Thymus (tissue), 11 donors: Measurements from ENCODE around the gene VTI1A. TPM values are rescaled to one million over a fixed set of nuclear protein-coding genes. Genes with fewer than 3 reads are reported as not detected.

Experiments used
- DNase-seq, 9 donors: peaks; one replicate each; pipeline ENCODE4 v3.0.0-alpha.2; 2013; ENCODE audit warnings: low spot score in 9 of 9, low read depth in 6 of 9, missing footprints in 1 of 9
- H3K27ac ChIP-seq, 2 donors: one replicate each; pipeline ENCODE4 v1.5.1; 2013; ENCODE audit warnings: control low read depth in 1 of 2, low read depth in 1 of 2, low read length in 1 of 2, mild to moderate bottlenecking in 1 of 2, moderate library complexity in 1 of 2
- H3K27me3 ChIP-seq, 2 donors: one replicate each; pipeline ENCODE4 v1.5.1; 2013; ENCODE audit warnings: low read length in 1 of 2; ENCODE audit not compliant: control insufficient read depth in 2 of 2, insufficient read depth in 1 of 2
- H3K36me3 ChIP-seq, 2 donors: one replicate each; pipeline ENCODE4 v1.5.1; 2013; ENCODE audit warnings: low read length in 1 of 2, mild to moderate bottlenecking in 1 of 2, moderate library complexity in 1 of 2; ENCODE audit not compliant: control insufficient read depth in 2 of 2, insufficient read depth in 2 of 2
- H3K4me1 ChIP-seq, 2 donors: one replicate each; pipeline ENCODE4 v1.5.1; 2013; ENCODE audit warnings: low read length in 2 of 2; ENCODE audit not compliant: control insufficient read depth in 2 of 2, insufficient read depth in 2 of 2
- H3K4me3 ChIP-seq, 2 donors: one replicate each; pipeline ENCODE4 v1.5.1; 2013; ENCODE audit warnings: low read length in 2 of 2, control low read depth in 1 of 2, mild to moderate bottlenecking in 1 of 2
- H3K9me3 ChIP-seq, 2 donors: one replicate each; pipeline ENCODE4 v1.5.1; 2013; ENCODE audit warnings: low read length in 1 of 2, mild to moderate bottlenecking in 1 of 2; ENCODE audit not compliant: control insufficient read depth in 2 of 2, insufficient read depth in 1 of 2
- WGBS: extraction: QIAGEN DNeasy Blood & Tissue Kit; methylation state at CpG from one replicate; pipeline ENCODE4 v1.1.7; 2013; 5-methylcytosine and 5-hydroxymethylcytosine counted together
- polyA plus RNA-seq: library from polyadenylated mRNA; stranded (reverse); fragments of 200-250 nt; gene quantifications from one replicate; pipeline ENCODE4 v1.2.3, GENCODE V29; 2013
- total RNA-seq: library from RNA; stranded (reverse); fragments of 120-200 nt; gene quantifications from one replicate; pipeline ENCODE4 v1.2.4, GENCODE V29; 2013
- donor health status: healthy.

The VTI1A gene
- total and polyA plus RNA-seq, 2 donors, result 15.9 to 27.0 TPM

DNA sequence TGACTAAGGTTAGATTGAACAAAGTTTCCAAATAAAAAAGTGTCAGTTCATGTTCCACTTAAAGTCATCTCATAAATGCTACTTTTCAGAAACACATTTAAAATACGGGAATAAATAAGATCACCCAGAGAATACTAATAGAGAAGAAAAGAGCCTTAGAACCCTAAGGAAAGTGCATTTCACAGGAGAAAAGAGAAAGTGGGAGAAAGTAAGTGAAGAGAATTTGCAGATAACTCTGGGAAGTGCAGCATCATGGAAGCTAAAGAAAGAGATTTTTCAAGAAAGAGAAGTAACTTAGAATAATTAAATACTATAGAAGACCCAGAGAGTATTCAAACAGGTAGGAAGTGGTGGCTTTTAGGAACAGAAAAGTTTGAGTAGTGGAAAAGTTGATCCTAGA is 132.6 kb downstream of the VTI1A start:
- no peak for DNase-seq
- H3K4me3 ChIP-seq, result no peak overlapping the region
- 95% methylated on average over 1 of the region's 1 CpG for WGBS
- H3K36me3 ChIP-seq, result peaks cover 2 to 3% of the 10 kb centered on the region in 2 donors
- H3K27me3 ChIP-seq, result no peaks in the 10 kb centered on the region
- H3K27ac ChIP-seq, result no peak overlapping the region
- no peaks in the 10 kb centered on the region for H3K9me3 ChIP-seq
- no peaks in the 10 kb centered on the region for H3K4me1 ChIP-seq

GRCh38 chr10:112580267-112580666 is 133.3 kb downstream of the VTI1A start:
- DNase-seq, result no peak
- Histone ChIP-seq H3K36me3 (peaks cover 2 to 3% of the 10 kb centered on the region in 2 donors), H3K27me3 (no peaks in the 10 kb centered on the region), H3K9me3 (no peaks in the 10 kb centered on the region), H3K4me1 (no peaks in the 10 kb centered on the region), H3K4me3 (no peak overlapping the region), H3K27ac (no peak overlapping the region)
- WGBS, result 99% methylated on average over 2 of the region's 2 CpGs

GRCh38 chr10:112581921-112582320 is 134.9 kb downstream of the VTI1A start:
- DNase-seq, result no peak
- WGBS, result 96% methylated on average over 4 of the region's 4 CpGs
- no peak overlapping the region for H3K4me3 ChIP-seq
- H3K9me3 ChIP-seq, result no peaks in the 10 kb centered on the region
- H3K27me3 ChIP-seq, result no peaks in the 10 kb centered on the region
- H3K27ac ChIP-seq, result no peak overlapping the region
- H3K36me3 ChIP-seq, result peaks cover 2 to 3% of the 10 kb centered on the region in 2 donors
- H3K4me1 ChIP-seq, result no peaks in the 10 kb centered on the region

- Histone ChIP-seq H3K27me3 (no peaks in the 10 kb centered on the region), H3K9me3 (no peaks in the 10 kb centered on the region), H3K4me3 (no peak overlapping the region), H3K27ac (no peak overlapping the region), H3K36me3 (peaks cover 2 to 3% of the 10 kb centered on the region in 2 donors), H3K4me1 (no peaks in the 10 kb centered on the region)
- DNase-seq, result no peak
- 97% methylated on average over 9 of the region's 9 CpGs for WGBS
Measured at GRCh38 chr10:112583236-112583939, 136.4 kb downstream of the VTI1A start.

GRCh38 chr10:112584276-112584675 is 137.3 kb downstream of the VTI1A start:
- Histone ChIP-seq H3K36me3 (peaks cover 2 to 3% of the 10 kb centered on the region in 2 donors), H3K4me3 (no peak overlapping the region), H3K27ac (no peak overlapping the region), H3K4me1 (no peaks in the 10 kb centered on the region), H3K9me3 (no peaks in the 10 kb centered on the region), H3K27me3 (no peaks in the 10 kb centered on the region)
- over 99% methylated on average over 6 of the region's 6 CpGs for WGBS
- DNase-seq, result no peak

GRCh38 chr10:112585126-112585525 is 138.1 kb downstream of the VTI1A start:
- H3K36me3 ChIP-seq, result peaks cover 2 to 3% of the 10 kb centered on the region in 2 donors
- no peak overlapping the region for H3K27ac ChIP-seq
- no peaks in the 10 kb centered on the region for H3K9me3 ChIP-seq
- 97% methylated on average over 4 of the region's 4 CpGs for WGBS
- H3K4me3 ChIP-seq, result no peak overlapping the region
- H3K27me3 ChIP-seq, result no peaks in the 10 kb centered on the region
- H3K4me1 ChIP-seq, result no peaks in the 10 kb centered on the region
- no peak for DNase-seq

DNA sequence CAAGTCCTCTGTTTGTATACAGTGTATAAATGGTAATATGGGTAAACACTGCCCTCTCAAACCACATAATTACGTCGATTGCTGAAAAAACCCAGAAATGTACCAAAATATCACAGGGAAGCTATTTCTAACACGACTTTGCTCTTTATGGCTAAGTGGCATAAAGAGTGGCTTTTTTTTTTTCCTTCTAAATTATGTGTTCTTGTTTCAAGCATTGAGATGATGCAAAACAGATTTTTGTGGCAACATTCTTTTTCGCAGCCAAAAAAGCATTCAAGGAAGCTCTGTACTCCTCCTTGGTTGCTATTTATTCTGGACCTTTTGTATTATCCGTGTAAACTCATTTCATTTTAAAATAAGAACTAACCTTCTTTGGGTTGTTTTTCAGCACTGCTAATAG is 138.9 kb downstream of the VTI1A start:
- Histone ChIP-seq H3K4me3 (no peak overlapping the region), H3K9me3 (no peaks in the 10 kb centered on the region), H3K27me3 (no peaks in the 10 kb centered on the region), H3K4me1 (no peaks in the 10 kb centered on the region), H3K36me3 (peaks cover 2 to 3% of the 10 kb centered on the region in 2 donors), H3K27ac (no peak overlapping the region)
- WGBS, result 96% methylated on average over 5 of the region's 5 CpGs
- DNase-seq, result no peak

DNA sequence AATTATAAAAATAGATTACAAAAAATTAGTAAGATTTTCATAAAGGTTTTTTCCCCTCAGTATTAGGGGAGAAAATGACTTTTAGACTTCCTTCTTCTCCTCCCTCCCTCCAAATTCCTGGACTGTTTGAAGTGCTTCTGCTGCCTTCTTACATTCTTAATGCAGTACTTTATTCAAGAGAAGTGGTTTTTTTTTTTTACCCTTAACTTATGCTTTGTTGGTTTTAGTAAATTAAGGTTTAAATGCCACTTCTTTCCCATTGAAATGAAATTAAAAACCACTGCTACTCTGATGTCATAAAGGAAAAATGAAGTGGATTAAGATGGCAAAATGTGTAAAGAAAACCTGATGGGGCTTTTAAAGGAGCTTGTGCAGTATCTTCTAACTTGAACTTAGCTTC is 140.7 kb downstream of the VTI1A start:
- H3K27me3 ChIP-seq, result no peaks in the 10 kb centered on the region

GRCh38 chr10:112588225-112588990 is 141.4 kb downstream of the VTI1A start:
- H3K9me3 ChIP-seq, result no peaks in the 10 kb centered on the region
- no peak overlapping the region for H3K4me3 ChIP-seq
- 94% methylated on average over 5 of the region's 5 CpGs for WGBS
- no peaks in the 10 kb centered on the region for H3K36me3 ChIP-seq
- no peak for DNase-seq
- H3K27me3 ChIP-seq, result no peaks in the 10 kb centered on the region
- no peaks in the 10 kb centered on the region for H3K4me1 ChIP-seq
- no peak overlapping the region for H3K27ac ChIP-seq

More for the DNA sequence above, 140.7 kb downstream of the VTI1A start:
- Histone ChIP-seq H3K9me3 (no peaks in the 10 kb centered on the region), H3K27ac (no peak overlapping the region), H3K36me3 (no peaks in the 10 kb centered on the region), H3K4me3 (no peak overlapping the region), H3K4me1 (no peaks in the 10 kb centered on the region)
- DNase-seq, result no peak
